Measurements from ENCODE around the gene HOXD8.

HOXD8 gene

GRCh38 chr2:176091329-176092258, 37.9 kb upstream of the HOXD8 start:
- no peak for DNase-seq (ENCODE audit: low read depth)

GRCh38 chr2:176092270-176093144, 37.0 kb upstream of the HOXD8 start, which contains the start of gene HOXD13:
Gene HOXD13, plus strand, starts transcription at chr2:176092721. Its CDS starts 170 bp downstream, at chr2:176092891.
- DNase-seq (ENCODE audit: low read depth), result no peak

GRCh38 chr2:176093145-176093897, 36.2 kb upstream of the HOXD8 start:
- no peak for DNase-seq (ENCODE audit: low read depth)

GRCh38 chr2:176093898-176094249, 35.6 kb upstream of the HOXD8 start:
- no peak for DNase-seq (ENCODE audit: low read depth)

GRCh38 chr2:176094349-176094748, 35.2 kb upstream of the HOXD8 start:
- DNase-seq (ENCODE audit: low read depth), result no peak

- no peak for DNase-seq (ENCODE audit: low read depth)
Measured at GRCh38 chr2:176095421-176095820, 34.1 kb upstream of the HOXD8 start.

GRCh38 chr2:176096243-176096985, 33.1 kb upstream of the HOXD8 start:
- DNase-seq (ENCODE audit: low read depth), result no peak

GRCh38 chr2:176096986-176097819, 32.3 kb upstream of the HOXD8 start:
- DNase-seq (ENCODE audit: low read depth), result peak; percentile 18

GRCh38 chr2:176097820-176098365, 31.6 kb upstream of the HOXD8 start:
- DNase-seq (ENCODE audit: low read depth), result no peak

- no peak for DNase-seq (ENCODE audit: low read depth)
Measured at GRCh38 chr2:176098366-176099158, 30.9 kb upstream of the HOXD8 start.

GRCh38 chr2:176099159-176099727, 30.3 kb upstream of the HOXD8 start:
- no peak for DNase-seq (ENCODE audit: low read depth)

- no peak for DNase-seq (ENCODE audit: low read depth)
Measured at GRCh38 chr2:176099728-176100546, 29.6 kb upstream of the HOXD8 start, which contains the start of gene HOXD12. Gene HOXD12, plus strand, starts transcription at chr2:176099795. Its CDS starts 7 bp downstream, at chr2:176099802.

- no peak for DNase-seq (ENCODE audit: low read depth)
Measured at GRCh38 chr2:176100547-176101140, 28.9 kb upstream of the HOXD8 start.

- DNase-seq (ENCODE audit: low read depth), result no peak
Measured at GRCh38 chr2:176101216-176101830, 28.2 kb upstream of the HOXD8 start.

- DNase-seq (ENCODE audit: low read depth), result no peak
Measured at GRCh38 chr2:176101842-176102241, 27.7 kb upstream of the HOXD8 start.

GRCh38 chr2:176102309-176102866, 27.1 kb upstream of the HOXD8 start:
- no peak for DNase-seq (ENCODE audit: low read depth)

- DNase-seq (ENCODE audit: low read depth), result no peak
Measured at GRCh38 chr2:176103194-176103593, 26.3 kb upstream of the HOXD8 start.
